Fibroblast of lung (primary cell): Measurements from ENCODE around the gene MAGI2. TPM values are rescaled to one million over a fixed set of nuclear protein-coding genes. Genes with fewer than 3 reads are reported as not detected.

ENCODE experiments used
- DNase-seq, 2 donors: peaks; one replicate each; pipeline versions ENCODE4 v3.0.0 to v3.0.0-alpha.2; 2010; ENCODE audit warnings: low read depth in 2 of 2
- H2AFZ ChIP-seq: 2 replicates; pipeline ENCODE4 v1.5.1; 2012; ENCODE audit warnings: low read length, control low read depth, inconsistent platforms
- H3K27ac ChIP-seq: 2 replicates; pipeline ENCODE4 v1.5.1; 2011; ENCODE audit warnings: low read length, control low read depth; ENCODE audit not compliant: insufficient read depth
- H3K27me3 ChIP-seq: 2 replicates; pipeline ENCODE4 v1.5.1; 2011; ENCODE audit warnings: mild to moderate bottlenecking, low read length; ENCODE audit not compliant: control insufficient read depth, insufficient read depth
- H3K36me3 ChIP-seq: 2 replicates; pipeline ENCODE4 v1.5.1; 2011; ENCODE audit warnings: low read length; ENCODE audit not compliant: control insufficient read depth, insufficient read depth
- H3K4me1 ChIP-seq: 2 replicates; pipeline ENCODE4 v1.5.1; 2011; ENCODE audit warnings: low read length; ENCODE audit not compliant: control insufficient read depth, insufficient read depth; ENCODE audit errors: extremely low read depth
- H3K4me2 ChIP-seq: 2 replicates; pipeline ENCODE4 v1.5.1; 2011; ENCODE audit warnings: low read length, control low read depth; ENCODE audit not compliant: insufficient read depth; ENCODE audit errors: extremely low read depth
- H3K4me3 ChIP-seq, 4 experiments: fragments of 200-600 bp in 1 of 4; sonication (generic) in 1 of 4; replicated peaks in 1 of 4; 2 replicates each; pipeline ENCODE4 v1.5.1; 2011 to 2016; ENCODE audit warnings: low read length in 4 of 4, low read depth in 3 of 4, mild to moderate bottlenecking in 3 of 4, control low read depth in 2 of 4, inconsistent platforms in 1 of 4, mixed read lengths in 1 of 4; ENCODE audit not compliant: insufficient read depth in 1 of 4; ENCODE audit errors: control extremely low read depth in 1 of 4
- H3K79me2 ChIP-seq: 2 replicates; pipeline ENCODE4 v1.5.1; 2012; ENCODE audit warnings: mild to moderate bottlenecking, low read length, inconsistent platforms; ENCODE audit not compliant: control insufficient read depth, insufficient read depth
- H3K9ac ChIP-seq: 2 replicates; pipeline ENCODE4 v1.5.1; 2011; ENCODE audit warnings: mild to moderate bottlenecking, low read length, control low read depth; ENCODE audit not compliant: insufficient read depth
- H3K9me3 ChIP-seq: 2 replicates; pipeline ENCODE4 v1.5.1; 2012; ENCODE audit warnings: low read depth, low read length; ENCODE audit not compliant: control insufficient read depth, insufficient read depth
- H4K20me1 ChIP-seq: 2 replicates; pipeline ENCODE4 v1.5.1; 2011; ENCODE audit warnings: low read length; ENCODE audit not compliant: control insufficient read depth, insufficient read depth; ENCODE audit errors: extremely low read depth
- EZH2 ChIP-seq: IDR thresholded peaks from 2 replicates; pipeline ENCODE4 v1.5.1; 2012; ENCODE audit warnings: low read length, control low read depth, mild to moderate bottlenecking; ENCODE audit errors: missing control alignments
- polyA plus RNA-seq, 2 donors: library from polyadenylated mRNA; depleted of rRNA in 1 of 2; stranded (reverse) in 1 of 2; unstranded in 1 of 2; fragments of >200 nt; gene quantifications; 2 replicates each; pipeline ENCODE4 v1.2.1, GENCODE V29; 2011 to 2012; ENCODE audit warnings: missing spikeins in 1 of 2
- total RNA-seq: library from RNA; depleted of rRNA; stranded (reverse); fragments of >200 nt; gene quantifications from 2 replicates; pipeline ENCODE4 v1.2.1, GENCODE V29; 2014
- TF ChIP-seq, protein P1 (sequence below), 2 donors: IDR thresholded peaks in 1 of 2; conservative IDR thresholded peaks in 1 of 2; 1 replicate in 1 of 2; 2 replicates in 1 of 2; pipeline ENCODE4 v1.5.1; 2011 to 2012; ENCODE audit warnings: low read length in 2 of 2, control low read depth in 1 of 2, inconsistent platforms in 1 of 2, low read depth in 1 of 2, mild to moderate bottlenecking in 1 of 2

The MAGI2 gene
- total and polyA plus RNA-seq, 2 donors (not counting 1 experiment from before 2014, with no cell fraction given): 1.8 to 17.0 TPM

DNA sequence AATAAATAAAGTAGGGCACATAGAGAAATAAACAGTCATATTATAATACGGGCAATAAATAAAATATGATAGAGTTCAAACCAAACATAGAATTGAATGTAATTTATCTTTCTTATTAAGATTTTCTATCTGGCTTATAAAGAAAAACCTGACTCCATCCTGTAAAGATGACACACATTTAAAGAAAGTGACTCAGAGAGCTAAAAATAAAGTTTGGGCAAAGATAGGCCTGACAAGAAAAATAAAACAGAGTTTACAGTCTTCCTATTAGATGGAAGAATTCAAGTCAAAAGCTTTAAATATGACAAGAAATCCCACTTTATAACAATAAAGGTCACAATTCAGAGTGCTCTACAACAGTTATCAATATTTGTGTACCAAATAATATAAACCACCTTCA is 1074.3 kb downstream of the MAGI2 start:
- DNase-seq: peak; percentile 33 to 42
- H3K9ac ChIP-seq: no peak overlapping the region
- H3K36me3 ChIP-seq: no peaks in the 10 kb centered on the region
- no peak overlapping the region for H3K27ac ChIP-seq
- no peaks in the 10 kb centered on the region for H3K4me1 ChIP-seq
- H3K79me2 ChIP-seq: no peaks in the 10 kb centered on the region
- H2AFZ ChIP-seq: peak overlapping the region; percentile 9
- H3K4me2 ChIP-seq: no peak overlapping the region
- no peaks in the 10 kb centered on the region for H3K27me3 ChIP-seq
- H4K20me1 ChIP-seq: no peaks in the 10 kb centered on the region
- no peaks in the 10 kb centered on the region for H3K9me3 ChIP-seq
- H3K4me3 ChIP-seq: no peak overlapping the region
- no peak for TF ChIP-seq EZH2
- TF ChIP-seq, protein P1, sequence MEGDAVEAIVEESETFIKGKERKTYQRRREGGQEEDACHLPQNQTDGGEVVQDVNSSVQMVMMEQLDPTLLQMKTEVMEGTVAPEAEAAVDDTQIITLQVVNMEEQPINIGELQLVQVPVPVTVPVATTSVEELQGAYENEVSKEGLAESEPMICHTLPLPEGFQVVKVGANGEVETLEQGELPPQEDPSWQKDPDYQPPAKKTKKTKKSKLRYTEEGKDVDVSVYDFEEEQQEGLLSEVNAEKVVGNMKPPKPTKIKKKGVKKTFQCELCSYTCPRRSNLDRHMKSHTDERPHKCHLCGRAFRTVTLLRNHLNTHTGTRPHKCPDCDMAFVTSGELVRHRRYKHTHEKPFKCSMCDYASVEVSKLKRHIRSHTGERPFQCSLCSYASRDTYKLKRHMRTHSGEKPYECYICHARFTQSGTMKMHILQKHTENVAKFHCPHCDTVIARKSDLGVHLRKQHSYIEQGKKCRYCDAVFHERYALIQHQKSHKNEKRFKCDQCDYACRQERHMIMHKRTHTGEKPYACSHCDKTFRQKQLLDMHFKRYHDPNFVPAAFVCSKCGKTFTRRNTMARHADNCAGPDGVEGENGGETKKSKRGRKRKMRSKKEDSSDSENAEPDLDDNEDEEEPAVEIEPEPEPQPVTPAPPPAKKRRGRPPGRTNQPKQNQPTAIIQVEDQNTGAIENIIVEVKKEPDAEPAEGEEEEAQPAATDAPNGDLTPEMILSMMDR (conservative IDR thresholded peaks at IDR 0.05 in 1 of 2, IDR thresholded peaks at IDR 0.05 in 1 of 2; ENCODE audit: low read depth in 1 of 2, low read length in 2 of 2): no peak

DNA sequence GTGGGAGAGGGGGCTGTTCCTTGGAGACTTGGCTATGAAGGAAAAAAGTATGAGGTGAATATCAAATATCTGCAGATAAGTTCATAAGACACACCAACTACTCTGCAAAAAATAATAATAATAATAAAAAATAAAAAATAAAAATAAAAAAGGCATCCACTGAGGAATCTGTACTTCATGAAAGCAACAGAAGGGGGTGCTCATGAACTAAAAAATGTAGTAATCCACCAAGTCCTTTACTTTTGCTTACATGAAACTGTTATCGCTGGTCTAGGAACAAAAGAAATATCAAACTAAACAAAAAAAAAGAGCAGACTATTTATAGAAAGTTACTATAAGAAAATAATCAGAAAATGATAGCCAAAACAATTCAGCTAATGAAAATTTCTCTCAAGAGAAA is 1075.9 kb downstream of the MAGI2 start:
- no peak for DNase-seq
- H3K27me3 ChIP-seq: no peaks in the 10 kb centered on the region
- H3K9ac ChIP-seq: no peak overlapping the region
- no peak overlapping the region for H2AFZ ChIP-seq
- TF ChIP-seq, protein P1 (conservative IDR thresholded peaks at IDR 0.05 in 1 of 2, IDR thresholded peaks at IDR 0.05 in 1 of 2; ENCODE audit: low read depth in 1 of 2, low read length in 2 of 2): no peak
- TF ChIP-seq EZH2: no peak
- no peak overlapping the region for H3K4me3 ChIP-seq
- no peak overlapping the region for H3K4me2 ChIP-seq
- H3K36me3 ChIP-seq: no peaks in the 10 kb centered on the region
- H3K27ac ChIP-seq: no peak overlapping the region
- H4K20me1 ChIP-seq: no peaks in the 10 kb centered on the region
- no peaks in the 10 kb centered on the region for H3K79me2 ChIP-seq
- H3K4me1 ChIP-seq: no peaks in the 10 kb centered on the region
- no peaks in the 10 kb centered on the region for H3K9me3 ChIP-seq

DNA sequence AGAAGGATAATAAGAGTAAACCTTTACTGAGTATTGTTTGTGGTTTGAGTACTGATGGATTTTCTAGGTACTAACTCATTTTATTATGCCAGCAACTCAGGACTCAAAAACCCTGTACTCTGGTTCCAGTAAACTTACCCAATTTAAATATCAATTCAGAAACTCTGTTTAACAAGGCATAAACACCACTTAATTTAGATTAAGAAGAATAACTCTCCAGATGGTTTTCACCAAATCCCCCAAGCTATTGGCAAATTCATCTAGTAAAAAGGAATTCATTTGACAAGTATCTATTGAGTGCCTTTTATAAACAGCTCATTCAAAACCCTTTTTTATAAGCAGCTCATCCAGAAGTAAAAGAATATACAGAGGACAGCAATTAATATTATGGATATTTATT is 1082.5 kb downstream of the MAGI2 start:
- H2AFZ ChIP-seq: no peak overlapping the region
- no peak for DNase-seq
- no peak overlapping the region for H3K4me2 ChIP-seq
- no peak overlapping the region for H3K4me3 ChIP-seq
- H4K20me1 ChIP-seq: no peaks in the 10 kb centered on the region
- no peaks in the 10 kb centered on the region for H3K79me2 ChIP-seq
- H3K9ac ChIP-seq: no peak overlapping the region
- no peaks in the 10 kb centered on the region for H3K27me3 ChIP-seq
- no peaks in the 10 kb centered on the region for H3K36me3 ChIP-seq
- H3K27ac ChIP-seq: no peak overlapping the region
- TF ChIP-seq, protein P1 (conservative IDR thresholded peaks at IDR 0.05 in 1 of 2, IDR thresholded peaks at IDR 0.05 in 1 of 2; ENCODE audit: low read depth in 1 of 2, low read length in 2 of 2): no peak
- TF ChIP-seq EZH2: no peak
- no peaks in the 10 kb centered on the region for H3K4me1 ChIP-seq
- no peaks in the 10 kb centered on the region for H3K9me3 ChIP-seq
